Jurkat, Clone E6-1 (cell line): ENCODE results near the gene SETD7.
"Not testable (repeated sequence)": the region's sequence is repeated elsewhere in the genome, so short reads cannot be mapped to it uniquely, and the experiment has no call there.

Experiments
- DNase-seq: peaks from one replicate; pipeline ENCODE4 v3.0.0-alpha.2; 2011; ENCODE audit warnings: low read depth, low spot score
- H3K4me3 ChIP-seq: 2 replicates; pipeline ENCODE4 v1.5.1; 2011; ENCODE audit warnings: mild to moderate bottlenecking, low read length, control low read depth, moderate library complexity

Gene SETD7

DNA sequence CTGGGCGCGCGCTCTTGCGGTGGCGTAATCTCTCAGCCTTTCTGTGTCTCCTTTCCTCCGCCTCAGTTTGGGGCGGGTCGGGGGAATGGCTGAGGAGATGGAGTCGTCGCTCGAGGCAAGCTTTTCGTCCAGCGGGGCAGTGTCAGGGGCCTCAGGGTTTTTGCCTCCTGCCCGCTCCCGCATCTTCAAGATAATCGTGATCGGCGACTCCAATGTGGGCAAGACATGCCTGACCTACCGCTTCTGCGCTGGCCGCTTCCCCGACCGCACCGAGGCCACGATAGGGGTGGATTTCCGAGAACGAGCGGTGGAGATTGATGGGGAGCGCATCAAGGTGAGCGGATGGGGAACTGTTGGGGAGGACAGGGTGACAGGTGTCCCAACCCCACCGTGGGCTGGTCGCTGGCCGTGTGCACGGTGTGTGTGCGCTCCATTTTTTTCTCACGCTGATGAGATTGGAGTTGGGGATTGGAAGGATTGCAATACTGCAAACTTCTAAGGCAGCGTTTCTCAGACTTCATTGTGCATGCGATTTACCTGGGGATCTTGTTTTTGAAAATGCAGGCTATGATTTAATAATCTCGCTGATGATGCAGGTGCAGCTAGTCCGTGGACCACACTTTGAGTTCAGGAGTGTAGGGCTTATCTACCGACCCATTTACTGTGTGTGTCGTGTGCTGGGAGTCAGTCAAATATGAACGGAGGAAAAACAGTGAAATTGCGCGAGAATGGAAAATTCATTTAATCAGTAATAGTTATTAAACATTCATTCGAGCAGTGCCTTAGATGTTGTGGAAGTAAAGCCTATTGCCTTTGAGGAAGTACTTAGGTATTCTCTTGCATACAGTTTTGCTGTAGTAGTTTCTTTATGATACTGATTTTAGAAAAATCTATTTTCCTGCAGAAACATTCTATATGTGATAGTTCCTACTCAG is 101.6 kb downstream of the SETD7 start, which contains the start of gene RAB33B:
RAB33B (plus strand) TSS at position 11 of the 935 bp plus-strand sequence; CDS start at position 86, 75 bp downstream.
- DNase-seq, result peak; percentile 1
- peak within 1 kb of the TSS; percentile 88 for H3K4me3 ChIP-seq

DNA sequence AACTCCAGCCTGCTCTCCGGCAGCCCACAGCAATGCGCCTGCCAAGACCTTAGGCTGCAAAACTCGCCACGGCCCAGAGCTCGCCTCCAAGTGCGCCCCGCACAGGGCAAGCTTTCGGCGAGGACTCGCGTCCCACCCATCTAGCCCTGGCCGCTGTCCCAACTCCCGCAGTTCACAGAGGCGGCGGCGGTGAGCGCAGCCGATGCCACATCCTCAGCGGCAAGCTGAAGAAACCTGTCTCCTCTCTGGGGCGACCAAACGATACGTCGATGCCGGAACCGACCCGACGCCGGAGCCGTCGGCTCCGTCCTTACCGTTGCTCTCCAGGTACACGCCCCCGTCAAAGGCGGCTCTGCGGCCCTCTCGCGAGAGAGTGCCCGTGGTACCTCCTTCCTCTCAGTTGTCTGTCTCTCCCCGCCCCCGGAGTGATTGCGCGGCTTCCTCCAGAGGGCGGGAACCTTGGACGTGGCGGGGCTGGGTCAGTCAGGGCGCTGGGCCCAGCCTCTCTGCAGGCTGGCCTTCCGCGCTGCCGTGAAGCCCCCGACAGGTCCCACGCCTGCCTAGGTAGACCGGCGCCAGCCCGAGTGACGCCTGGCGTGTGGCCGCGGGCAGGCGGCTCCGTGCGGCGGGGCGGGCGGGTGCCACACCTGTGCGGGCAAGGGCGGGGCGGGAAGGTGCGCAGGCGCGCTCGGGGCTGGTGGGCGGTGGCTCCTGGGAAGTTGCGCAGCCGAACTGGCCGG is 102.5 kb downstream of the SETD7 start:
- DNase-seq, result peak; percentile 94
- peak overlapping the region; percentile 88 for H3K4me3 ChIP-seq

DNA sequence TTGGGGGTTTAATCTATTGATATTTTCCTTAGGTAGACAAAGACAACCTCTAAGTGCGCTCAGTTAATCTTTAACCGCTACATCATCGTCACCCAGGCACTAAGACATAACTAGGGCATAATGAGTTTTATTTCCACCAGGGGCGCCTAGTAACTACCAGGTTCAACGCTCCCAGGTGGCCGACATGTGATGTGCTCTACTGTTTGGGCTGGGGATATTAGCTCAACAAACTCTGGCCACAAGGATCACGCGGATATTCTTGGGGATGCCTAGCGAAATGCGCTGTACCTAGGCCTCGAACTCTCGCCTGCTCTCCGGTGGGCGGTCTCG is 103.0 kb downstream of the SETD7 start:
- DNase-seq, result peak; percentile 88
- H3K4me3 ChIP-seq, result peak overlapping the region; percentile 88

DNA sequence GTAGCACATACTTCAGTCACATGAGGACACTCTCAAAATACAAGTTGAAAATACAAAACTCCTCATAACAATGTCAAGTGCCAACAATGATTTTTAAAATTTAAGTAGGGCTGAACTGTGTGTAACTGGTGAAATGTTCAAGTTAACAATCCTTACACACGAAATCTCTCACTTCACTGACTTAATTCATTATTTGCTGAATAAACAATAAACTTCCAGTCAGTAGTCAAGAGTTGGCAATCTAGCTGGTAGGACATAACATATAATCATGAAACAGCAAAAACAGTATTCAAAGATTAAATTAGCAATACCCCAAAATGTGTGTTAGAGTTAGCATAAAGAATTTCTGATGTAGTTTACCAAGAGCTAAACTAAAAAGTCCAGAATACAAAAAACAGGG is 104.0 kb downstream of the SETD7 start:
- no peak for DNase-seq
- no peak overlapping the region for H3K4me3 ChIP-seq

DNA sequence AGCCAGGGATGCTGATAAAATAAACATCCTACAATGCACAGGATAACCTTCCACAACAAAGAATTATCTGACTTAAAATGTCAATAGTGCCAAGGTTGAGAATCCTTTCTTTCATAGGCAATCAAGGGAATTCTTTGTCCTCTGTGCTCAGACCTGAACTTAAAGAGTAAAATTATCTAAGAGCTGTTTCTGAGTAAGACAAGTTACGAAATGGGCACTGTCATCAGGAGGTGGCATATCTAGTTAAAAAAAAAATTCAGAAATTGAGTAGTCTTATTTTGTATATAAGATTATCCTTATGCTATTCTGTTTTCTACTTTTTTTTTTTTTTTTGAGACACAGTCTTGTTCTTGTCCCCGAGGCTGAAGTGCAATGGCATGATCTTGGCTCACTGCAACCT is 105.4 kb downstream of the SETD7 start:
- H3K4me3 ChIP-seq, result no peak overlapping the region
- no peak for DNase-seq

DNA sequence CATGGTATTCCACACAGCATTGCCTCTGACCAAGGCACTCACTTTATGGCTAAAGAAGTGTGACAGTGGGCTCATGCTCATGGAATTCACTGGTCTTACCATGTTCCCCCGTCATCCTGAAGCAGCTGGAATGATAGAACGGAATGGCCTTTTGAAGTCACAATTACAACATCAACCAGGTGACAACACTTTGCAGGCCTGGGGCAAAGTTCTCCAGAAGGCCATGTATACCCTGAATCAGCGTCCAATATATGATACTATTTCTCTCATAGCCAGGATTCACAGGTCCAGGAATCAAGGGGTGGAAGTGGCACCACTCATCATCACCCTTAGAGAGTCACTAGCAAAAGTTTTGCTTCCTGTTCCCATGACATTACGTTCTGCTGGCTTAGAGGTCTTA is 108.9 kb downstream of the SETD7 start:
- not testable (repeated sequence) for DNase-seq, H3K4me3 ChIP-seq
